HL-60 (cell line): ENCODE results near the gene ITIH6.

Experiments used
- CTCF ChIP-seq: IDR thresholded peaks from one replicate; pipeline ENCODE4 v1.5.1; 2011; ENCODE audit warnings: low read length, control low read depth, inconsistent platforms; ENCODE audit not compliant: insufficient read depth
- POLR2AphosphoS5 ChIP-seq: IDR thresholded peaks from 2 replicates; pipeline ENCODE4 v1.6.1; 2012; ENCODE audit warnings: low read depth

GRCh38 chrX:54820737-54821136 lies 22.7 kb upstream of the ITIH6 start:
- TF ChIP-seq CTCF (no peak), POLR2AphosphoS5 (no peak)
